HG03432 (cell line): ENCODE measurements around the gene WDR12.
"Not testable (repeated sequence)": the region's sequence is repeated elsewhere in the genome, so short reads cannot be mapped to it uniquely, and the experiment has no call there.

Source experiments
- ATAC-seq: cut with Tn5 transposase; IDR thresholded peaks from one replicate; pipeline ENCODE4 v1.9.1; 2021; ENCODE audit warnings: mild to moderate bottlenecking, moderate library complexity; ENCODE audit not compliant: unreplicated experiment

Gene WDR12

DNA sequence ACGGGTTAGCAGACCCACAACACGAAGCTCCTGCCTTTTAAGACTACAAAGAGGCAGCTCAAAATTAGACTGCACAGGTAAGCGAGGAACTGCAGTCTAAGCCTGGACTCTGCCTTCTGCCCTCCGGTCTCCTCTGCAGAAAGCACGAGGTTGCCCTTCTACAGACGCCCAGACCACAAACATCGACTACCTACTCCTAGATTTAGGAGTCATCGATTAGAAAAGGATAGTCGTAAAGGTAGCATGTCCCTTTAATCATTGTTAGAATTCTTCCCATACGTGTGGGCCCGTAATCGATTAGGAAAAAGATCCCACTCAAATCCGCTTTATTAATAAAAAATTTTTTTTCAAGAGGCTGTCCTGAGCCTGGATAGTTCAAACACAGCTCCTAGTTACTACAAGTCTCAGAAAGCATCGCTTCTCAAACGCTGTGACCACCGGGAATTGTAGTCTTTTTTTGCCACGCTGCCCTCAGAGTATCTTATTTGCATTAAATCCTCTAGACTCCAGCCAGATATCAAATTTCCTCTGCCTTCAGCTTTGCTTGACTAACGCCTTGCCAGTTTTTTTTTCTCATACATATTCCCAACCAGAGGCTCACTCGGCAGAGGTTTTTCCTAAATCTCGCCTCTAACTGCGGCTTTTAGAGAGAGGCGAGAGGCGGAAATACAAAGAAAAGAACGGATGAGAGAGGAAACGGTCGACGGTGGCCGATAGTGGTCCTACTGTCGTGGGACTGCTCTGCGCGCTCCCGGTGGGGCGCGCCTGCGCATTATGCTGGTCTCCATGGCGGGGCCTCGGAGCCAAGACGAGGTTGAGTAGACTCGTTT, at the start of gene WDR12, which contains the start of gene CARF:
Gene WDR12 (minus strand): TSS at position 162 of the 830 bp plus-strand sequence. CDS start 197 bp downstream, outside the sequence.
Gene CARF (plus strand): TSS at position 764 of the 830 bp plus-strand sequence. CDS start 29,628 bp downstream, outside the sequence.
- ATAC-seq, result peak; percentile 85

DNA sequence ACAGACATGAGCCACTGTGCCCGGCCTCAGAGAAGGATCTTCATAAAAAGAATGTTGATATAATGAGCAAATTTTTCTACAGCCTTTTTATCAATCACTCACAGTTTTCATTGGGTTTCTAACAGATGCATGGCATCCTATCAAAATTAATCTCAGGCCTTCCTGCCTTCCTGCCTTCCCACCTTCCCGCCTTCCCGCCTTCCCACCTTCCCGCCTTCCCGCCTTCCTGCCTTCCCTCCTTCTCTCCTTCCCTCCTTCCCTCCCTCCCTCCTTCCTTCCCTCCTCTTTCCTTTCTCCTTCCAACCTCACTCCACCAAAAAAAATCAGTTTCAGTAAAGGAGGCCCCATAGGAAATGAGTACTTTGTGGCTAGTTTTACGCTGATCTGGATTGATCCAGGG, 49.1 kb upstream of the WDR12 start:
- ATAC-seq, result no peak

DNA sequence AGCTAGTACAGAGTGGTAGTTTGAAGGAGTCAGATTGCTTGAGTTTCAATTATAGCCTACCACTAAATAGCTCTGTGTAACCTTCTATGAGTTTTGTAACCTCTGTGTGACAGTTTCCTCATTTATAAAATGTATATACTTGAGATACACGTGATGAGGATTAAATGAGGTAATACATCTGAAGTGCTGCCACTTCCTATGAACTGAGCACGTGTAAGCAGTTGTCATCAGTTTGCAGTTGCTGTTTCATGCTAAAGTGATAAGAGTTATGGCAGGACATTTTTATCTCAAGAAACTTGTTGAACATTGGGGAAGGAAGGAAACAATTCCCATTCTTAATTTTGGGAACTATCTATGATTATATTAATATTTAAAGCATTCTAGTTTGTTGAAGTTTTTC, 39.1 kb upstream of the WDR12 start:
- no peak for ATAC-seq

DNA sequence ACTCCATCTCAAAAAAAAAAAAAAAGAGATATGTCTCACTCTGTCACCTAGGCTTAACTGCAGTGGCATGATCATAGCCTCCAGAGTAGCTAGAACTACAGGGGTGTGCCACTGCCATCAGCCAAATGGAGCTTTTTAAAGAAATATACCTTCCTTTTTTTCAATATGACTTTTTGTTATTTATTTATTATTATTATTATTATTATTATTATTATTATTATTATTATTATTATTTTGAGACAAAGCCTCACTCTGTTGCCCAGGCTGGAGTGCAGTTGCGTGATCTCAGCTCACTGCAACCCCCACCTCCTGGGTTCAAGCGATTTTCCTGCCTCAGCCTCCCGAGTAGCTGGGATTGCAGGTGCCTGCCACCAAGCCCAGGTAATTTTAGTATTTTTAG, 37.9 kb upstream of the WDR12 start:
- not testable (repeated sequence) for ATAC-seq

DNA sequence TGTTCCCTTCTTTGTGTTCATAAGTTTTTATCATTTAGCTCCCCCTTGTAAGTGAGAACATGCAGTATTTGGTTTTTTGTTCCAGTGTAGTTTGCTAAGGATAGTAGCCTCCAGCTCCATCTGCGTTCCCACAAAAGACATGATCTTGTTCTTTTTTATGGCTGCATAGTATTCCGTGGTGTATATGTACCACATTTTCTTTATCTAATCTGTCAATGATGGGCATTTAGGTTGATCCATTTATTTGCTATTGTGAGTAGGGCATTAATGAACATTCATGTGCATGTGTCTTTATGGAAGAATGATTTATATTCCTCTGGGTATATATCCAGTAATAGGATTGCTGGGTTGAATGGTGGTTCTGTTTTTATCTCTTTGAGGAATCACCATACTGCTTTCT, 34.0 kb upstream of the WDR12 start:
- no peak for ATAC-seq

DNA sequence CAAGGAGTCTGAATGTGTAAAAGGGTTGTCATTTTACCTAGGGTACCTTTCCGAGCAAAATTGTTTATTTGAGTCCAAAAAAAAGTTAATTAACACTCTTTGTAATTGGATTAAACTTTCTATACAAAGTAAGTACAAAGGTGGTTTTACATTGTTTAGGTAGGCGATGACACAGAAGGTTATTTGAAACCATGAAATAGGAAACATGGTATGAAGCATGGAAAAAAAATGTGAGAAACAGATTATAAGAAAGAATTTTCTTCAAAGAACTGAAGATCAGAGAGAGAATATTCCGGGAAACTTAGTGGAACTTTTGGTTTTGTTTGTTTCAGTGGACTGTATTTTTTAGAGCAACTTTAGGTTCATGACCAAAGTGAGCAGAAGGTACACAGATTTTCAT, 33.3 kb upstream of the WDR12 start:
- no peak for ATAC-seq

DNA sequence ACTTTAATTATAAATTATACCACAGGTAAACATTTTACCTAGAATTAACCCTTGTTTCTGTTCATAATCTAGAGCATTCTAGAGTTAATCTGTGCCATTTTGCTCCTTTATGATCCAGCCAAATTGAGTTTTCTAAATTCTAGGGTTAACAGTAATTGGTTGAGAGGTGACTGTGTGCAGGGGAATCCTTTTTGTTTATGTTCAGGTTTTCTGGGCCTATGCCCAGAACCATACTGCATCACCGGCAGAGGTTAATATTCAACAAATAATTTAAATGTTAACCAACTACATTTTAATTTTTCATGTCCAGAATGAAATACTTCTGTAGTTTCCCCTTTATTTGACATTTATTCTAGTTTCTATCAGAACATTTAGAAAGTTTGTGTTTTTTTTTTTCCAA, 32.9 kb upstream of the WDR12 start:
- no peak for ATAC-seq

DNA sequence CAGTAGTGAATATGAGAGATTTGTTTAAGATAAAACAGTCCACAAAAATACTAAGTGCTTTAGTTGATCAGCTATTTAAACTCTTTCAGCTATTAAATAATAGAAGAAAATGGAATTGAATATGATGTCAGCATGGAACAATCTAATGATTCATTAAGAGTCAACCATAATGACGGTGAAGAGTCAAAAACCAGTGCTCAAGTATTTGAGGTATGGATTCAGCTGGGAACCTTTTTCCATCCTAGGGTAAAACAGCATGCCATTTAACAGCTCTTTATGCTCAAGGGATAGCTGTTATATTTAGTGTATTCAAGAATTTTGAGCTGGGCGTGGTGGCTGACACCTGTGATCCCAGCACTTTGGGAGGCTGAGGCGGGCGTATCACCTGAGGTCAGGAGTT, 30.3 kb upstream of the WDR12 start:
- ATAC-seq, result no peak

DNA sequence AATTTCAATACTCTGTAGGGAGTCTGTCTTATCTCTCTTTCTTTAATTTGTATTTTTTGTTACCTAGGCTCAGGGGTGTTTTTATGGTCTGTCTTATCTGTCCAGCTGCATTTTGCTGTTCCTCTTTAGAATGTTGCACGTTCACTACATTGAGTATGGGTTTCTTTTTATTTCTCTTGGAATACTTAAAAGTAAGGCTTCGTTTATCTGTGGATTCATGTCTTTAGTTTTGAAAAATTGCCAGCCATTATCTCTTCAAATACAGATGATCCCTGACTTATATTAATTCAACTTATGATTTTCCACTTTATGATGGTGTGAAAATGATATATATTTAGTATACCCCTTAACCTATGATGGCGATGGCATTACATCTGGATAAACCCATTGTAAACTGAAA, 27.5 kb upstream of the WDR12 start:
- no peak for ATAC-seq

DNA sequence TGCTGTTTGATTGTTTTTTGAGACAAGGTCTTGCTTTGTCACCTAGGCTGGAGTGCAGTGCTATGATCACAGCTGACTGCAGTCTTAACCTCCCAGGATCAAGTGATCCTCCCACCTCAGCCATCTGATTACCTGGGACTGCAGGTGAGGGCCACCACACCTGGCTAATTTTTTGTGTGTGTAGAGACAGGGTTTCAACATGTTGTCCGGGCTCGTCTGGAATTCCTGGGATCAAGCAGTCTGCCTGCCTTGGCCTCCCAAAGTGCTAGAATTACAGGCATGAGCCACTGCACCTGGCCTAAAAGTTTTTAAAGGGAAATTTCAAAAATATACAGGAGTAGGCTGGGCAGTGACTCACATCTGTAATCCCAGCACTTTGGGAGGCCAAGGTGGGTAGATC, 23.0 kb upstream of the WDR12 start:
- no peak for ATAC-seq

DNA sequence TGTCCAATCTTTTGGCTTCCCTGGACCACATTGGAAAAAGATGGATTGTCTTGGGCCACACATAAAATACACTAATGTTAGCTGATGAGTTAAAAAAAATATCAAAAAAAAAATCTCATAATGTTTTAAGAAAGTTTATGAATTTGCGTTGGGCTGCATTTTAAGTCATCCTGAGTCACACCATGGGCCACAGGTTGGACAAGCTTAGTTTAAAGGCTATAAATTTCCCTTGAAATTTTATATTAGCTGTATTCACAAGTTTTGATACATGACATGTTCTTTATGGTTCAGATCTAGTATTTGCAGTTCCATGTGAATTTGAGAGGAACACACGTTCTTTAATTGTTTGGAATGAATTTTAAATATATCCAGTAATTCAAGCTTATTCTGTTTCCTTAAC, 22.5 kb upstream of the WDR12 start:
- ATAC-seq, result no peak

DNA sequence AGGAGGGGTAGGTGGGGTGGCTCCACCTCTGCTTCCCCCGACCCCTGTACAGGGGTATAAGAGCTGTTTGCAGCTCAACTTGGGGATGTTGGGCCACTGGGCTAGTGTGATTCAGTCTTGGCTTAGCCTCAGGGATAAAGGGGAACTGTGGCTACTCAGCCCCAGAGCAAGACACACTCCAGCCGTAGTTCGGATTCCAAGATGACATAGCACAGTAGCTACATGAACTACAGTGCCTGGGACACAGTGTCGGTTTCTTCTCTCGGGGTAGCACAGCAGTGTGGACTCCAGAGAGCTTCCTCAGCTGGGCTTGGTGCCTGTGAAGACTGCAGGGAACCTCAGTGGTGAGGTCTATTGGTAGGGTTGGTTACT, 21.7 kb upstream of the WDR12 start:
- no peak for ATAC-seq

DNA sequence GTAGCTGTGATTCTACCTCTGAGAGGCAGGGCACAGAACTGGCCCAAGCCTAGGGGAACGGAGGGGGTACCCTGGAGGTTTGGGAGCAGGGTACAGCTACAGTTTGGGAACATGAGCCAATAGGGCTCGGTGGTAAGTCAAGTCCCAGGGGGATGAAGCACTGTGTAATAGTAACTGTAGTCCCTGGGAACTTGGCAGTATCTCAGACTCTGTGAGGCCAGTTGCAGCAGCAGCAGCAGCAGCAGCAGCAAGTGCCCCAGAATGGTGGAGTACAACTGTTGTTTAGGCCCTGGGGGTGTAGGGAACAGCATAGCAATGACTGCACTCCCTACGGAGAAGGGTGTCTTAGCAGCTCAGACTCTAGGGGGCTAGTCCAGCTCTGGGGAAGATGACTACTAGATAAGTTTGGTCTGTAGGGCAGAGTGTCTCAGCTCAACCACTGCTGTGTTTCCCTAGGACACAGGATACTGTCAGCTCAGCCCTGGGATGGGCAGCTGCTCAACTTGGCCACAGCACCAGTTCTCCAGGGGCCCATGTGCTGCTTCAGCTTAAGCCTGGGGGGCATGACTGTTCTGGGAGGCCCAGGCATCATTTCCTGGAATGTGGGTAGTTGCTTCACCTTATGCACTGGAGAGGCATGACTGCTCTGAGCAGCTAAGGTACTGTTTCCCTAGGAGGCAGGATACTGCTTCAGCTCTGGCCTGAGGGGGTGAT, 21.1 kb upstream of the WDR12 start:
- no peak for ATAC-seq

DNA sequence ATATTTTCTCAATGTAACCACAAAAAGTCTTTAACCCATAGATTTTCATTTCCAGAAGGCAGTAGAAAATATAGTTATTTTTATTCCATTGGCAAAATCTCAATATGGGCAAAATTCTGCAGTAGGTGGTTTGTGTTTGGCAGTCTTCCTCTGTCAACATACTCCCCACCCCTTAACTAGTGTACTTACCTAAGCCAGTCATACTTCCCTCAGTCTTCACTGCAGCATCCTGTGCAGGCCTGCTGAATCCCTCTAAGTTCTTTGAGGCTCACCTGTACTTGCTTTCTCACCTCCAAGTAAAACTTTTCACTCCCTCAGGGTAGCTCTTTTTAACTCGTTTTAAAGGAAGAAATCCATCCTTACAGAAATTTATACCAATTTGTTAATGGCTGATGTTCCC, 7.4 kb upstream of the WDR12 start:
- no peak for ATAC-seq

DNA sequence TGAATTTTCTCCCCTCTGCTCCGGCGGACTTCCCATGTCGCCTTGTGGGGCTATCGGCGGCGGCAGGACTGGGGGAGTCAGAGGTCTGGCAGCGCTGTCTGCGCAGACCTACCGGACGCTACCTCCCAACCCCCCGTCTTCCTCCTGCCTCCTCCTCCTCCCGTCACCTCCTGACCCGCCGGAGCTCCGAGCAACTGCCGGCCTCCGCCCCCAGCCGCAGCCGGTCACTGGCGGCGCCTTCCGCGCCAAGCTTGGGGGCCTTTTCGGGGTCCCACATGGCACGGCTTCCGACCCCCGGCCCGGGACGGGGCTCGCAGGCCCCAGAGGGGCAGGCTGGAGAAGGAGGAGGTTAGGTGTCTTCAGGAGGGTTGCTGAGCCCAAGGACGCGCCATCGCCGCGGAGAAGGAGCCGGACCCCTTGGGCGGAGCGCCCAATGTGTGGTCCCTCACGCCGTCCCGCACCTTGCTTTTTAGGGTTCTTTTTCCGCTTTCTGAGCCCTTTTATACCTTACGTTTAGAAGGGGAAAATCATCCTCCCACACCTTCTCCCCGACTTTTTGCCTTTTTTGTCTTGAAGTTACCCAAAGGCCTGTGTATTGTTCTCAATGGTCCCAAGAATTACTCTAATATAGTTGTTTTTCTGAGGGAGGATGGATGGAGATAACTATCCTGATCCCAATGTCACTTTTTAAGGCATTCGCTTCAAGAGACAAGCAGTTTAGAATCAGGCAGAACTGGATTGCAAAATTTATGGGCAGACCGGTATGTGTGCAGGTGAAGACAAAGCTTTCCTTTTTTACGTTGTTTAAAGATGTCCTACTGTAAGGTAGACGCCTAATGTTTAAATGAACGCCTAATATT, 1.1 kb upstream of the WDR12 start:
- ATAC-seq, result peak; percentile 73

DNA sequence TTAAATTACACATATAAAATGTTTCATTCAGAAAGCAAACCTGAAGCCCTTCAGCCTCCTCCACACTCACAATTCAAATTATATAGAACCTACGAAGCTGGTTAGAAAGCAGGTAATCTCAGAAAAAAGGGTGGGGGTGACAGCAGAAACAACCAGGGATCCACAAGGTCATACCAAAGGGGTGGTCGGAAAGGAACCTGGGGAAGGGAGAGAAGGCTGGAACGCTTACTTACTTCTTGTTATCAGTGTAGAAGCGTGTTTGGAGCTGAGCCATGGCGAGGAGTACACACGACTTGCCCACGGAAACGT, 316 bp downstream of the WDR12 start:
- no peak for ATAC-seq

DNA sequence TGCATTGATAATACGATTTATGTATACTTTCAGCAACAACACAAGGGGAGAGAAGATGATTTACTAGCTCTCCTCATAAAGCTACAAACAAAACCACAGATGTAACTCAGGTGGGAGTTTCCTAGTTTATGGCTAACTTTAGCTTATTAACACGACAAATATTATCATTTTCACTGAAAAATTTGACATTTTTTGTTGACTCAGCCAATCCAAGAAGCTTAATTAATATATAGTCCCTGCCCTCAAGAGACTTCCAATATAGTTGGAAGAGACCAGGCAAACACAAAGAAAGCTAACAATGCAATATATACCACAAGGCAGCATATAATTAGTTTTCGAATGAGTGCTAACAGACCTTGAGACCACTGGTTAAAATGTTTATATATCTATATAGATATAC, 775 bp downstream of the WDR12 start:
- ATAC-seq, result no peak

DNA sequence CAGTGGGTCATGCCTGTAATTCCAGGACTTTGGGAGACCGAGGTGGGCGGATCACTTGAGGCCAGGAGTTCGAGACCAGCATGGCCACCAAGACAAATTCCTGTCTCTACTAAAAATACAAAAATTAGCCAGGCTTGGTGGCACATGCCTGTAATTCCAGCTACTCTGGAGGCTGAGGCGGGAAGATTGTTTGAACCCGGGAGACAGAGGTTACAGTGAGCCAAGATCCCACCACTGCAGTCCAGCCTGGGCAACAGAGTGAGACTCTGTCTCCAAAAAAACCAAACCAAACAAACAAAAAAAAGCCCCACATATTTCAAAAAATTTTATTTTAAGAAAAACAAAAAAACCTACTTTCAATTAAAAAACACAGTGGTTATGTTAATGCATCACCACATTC, 1.2 kb downstream of the WDR12 start:
- not testable (repeated sequence) for ATAC-seq

DNA sequence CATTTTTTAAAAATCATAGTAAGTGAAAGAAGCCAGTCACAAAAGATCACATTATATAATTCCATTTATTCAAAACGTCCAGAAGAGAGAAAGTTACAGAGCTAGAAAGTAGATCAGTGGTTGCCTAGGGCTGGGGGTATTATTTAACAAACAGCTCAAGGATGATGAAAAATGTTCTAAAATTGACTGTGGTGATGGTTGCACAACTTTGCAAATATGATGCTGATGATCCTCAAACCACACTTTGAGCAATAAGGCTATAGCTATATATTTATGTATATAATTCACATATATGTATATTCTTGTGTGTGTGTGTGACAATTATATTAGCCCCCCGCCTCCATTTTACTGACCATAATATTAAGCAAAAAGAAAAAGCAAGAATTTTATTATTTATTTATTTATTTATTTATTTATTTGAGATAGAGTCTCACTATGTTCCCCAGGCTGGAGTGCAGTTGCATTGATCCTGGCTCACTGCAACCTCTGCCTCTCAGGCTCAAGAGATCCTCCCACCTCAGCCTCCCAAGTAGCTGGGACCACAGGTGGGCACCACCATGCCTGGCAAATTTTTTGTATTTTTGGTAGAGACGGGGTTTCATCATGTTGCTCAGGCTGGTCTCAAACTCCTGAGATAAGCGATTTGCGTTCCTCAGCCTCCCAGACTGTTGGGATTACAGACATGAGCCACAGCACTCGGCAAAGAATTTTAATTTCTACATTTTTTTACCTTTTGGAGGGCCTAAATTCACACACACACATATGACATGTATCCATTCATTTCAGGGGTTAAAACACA, 1.9 kb downstream of the WDR12 start:
- ATAC-seq, result no peak

DNA sequence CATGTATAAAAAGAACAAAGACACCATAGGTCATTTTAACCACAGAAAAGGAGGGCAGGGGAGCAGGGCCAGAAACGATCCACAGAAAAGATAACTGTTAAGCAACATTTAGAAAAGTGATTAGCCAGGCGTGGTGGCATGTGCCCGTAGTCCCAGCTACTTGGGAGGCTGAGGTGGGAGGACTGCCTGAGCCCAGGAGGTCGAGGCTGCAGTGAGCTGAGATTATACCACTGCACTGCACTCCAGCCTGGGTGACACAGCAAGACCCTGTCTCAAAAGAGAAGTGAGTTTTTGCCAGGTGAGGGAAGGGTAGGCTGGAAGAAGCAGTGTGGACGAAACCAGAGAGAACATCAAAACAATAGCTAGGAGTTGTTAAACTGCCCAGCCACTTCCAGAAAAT, 3.3 kb downstream of the WDR12 start:
- ATAC-seq, result no peak

DNA sequence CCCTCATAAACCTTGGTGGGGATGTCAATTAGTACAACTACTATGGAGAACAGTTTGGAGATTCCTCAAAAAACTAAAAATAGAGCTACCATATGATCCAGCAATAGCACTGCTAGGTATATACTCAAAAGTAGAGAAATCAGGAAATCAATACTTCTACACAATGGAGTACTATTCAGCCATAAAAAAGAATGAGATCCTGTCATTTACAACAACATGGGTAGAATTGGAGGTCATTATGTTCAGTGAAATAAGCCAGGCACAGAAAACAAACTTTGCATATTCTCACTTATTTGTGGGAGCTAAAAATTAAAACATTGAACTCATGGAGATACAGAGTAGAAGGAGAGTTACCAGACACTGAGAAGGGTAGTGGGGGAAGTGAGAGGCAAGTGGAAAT, 6.0 kb downstream of the WDR12 start:
- not testable (repeated sequence) for ATAC-seq
